Stimulated activated CD4-positive, alpha-beta T cell treated with anti-CD3 and anti-CD28 coated beads, Interleukin-2, amount 100 ng/mL, for 4 hours (primary cell): ENCODE results near the gene CYB561A3.
"Not testable (repeated sequence)": the region's sequence is repeated elsewhere in the genome, so short reads cannot be mapped to it uniquely, and the experiment has no call there.

Experiments used
- DNase-seq: peaks from one replicate; pipeline ENCODE4 v3.0.0-alpha.2; 2020; ENCODE audit warnings: low read depth

CYB561A3 gene, protein sequence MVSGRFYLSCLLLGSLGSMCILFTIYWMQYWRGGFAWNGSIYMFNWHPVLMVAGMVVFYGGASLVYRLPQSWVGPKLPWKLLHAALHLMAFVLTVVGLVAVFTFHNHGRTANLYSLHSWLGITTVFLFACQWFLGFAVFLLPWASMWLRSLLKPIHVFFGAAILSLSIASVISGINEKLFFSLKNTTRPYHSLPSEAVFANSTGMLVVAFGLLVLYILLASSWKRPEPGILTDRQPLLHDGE

DNA sequence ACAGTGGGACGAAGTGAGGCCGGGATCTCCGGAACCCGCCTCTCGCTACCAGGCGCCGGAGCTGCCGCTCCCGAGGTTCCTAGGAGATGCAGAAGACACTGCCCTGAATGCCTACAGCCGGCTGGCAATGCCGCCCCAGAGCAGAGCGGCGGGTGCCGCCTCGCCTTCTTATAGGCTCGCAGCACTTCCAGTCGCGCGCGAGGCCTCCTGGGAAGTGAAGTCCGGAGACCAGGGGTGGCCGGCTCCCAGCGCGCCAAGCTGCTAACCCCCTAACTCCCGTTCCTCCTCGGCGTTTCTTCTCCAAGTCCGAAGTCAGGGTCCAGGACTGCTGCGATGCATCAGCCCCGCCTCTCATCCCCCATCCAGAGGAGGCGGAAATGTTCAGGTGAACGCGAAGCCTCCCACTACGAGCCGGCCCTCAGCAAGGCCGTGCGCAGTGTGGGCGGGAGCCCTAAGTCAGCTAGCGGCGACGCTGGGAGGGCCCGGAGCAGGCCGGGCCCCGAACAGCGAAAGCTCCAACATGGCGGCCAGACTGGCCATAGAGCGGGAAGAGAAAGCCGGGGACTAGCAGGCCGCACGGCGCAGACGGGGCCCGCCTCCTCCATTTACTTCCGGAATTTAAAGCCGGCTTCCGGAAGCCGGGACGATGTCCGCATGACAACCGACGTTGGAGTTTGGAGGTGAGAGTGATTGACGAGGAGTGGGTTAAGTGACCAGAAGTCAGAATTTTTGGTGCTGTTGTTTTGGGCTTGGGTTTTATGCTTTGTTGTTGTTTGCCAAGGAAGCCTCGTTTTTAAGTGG, at the start of gene CYB561A3, which contains the start of gene TMEM138:
Gene CYB561A3, minus strand, starts transcription at position 142 of the 801 bp plus-strand sequence. CDS start 5,169 bp downstream, outside the sequence.
Gene TMEM138, plus strand, starts transcription at position 634 of the 801 bp plus-strand sequence. CDS start 2,017 bp downstream, outside the sequence.
- DNase-seq = peak; percentile 79

DNA sequence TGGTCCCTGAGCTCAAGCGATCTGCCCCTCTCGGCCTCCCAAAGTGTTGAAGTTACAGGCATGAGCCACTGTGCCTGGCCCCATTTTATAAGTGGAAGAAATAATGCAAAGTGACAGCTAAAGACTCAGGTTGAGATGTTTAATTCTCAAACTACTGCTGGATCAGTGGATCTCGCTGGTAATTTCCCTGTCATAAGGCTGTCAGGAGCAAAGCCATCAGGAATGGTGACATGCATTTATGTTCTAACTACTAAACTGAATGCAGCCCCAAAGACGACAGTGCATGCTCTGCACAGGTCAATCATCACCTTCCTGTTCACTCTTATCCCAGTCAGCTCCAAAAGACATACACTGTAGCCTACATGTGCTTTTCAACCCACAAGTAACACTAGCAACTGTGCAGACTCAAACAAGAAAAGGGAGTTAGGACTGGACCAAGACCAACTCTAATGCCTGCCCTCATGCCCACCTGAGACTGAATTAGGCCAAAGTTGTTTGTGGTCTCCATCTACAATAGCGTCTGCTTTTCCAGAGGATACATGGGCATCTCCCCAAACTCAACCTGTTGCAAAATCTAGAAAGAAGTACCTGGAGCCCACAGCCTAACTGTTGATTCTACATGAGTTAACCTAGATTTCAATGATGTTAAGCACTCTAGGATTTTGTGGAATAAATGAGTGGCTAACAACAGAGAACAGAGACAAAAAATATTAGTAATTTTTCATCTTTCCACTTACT, 45.5 kb upstream of the CYB561A3 start:
- no peak for DNase-seq

DNA sequence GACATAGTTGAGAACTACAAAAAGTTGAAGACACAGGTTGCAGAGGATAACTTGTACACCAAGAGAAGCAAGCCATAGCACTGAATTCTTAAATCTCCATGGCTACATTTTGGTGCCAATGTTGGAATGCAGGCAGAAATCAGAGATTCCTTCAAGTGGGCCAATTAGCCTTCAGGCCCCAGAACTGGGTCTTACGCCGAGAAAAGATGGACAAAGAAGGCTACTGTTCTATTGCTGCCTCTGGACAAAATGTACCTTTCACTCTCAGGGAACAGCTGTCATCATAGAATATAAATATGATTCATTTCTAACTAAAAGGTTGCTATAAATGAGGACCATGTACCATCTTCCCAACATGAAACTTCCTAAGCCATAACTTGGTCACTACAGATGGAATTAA, 44.4 kb upstream of the CYB561A3 start:
- no peak for DNase-seq

DNA sequence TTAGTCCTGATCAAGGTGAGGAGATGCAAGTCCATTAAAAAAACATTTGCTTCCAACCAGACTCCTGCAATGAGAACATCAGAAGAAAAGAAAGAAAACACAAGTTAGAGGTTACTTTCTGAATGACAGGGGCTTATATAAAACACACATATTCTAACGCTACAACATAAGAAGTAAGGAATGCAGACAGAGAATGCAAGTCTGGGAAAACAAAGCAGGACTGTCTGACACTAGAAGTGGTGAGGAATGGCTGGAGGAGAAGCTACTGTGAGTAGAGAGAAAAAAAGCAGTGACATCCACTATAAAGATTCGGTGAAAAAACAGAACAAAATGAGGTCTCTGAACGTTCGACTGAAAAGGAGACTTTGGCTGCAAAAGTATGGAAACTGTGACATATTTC, 43.0 kb upstream of the CYB561A3 start:
- no peak for DNase-seq

DNA sequence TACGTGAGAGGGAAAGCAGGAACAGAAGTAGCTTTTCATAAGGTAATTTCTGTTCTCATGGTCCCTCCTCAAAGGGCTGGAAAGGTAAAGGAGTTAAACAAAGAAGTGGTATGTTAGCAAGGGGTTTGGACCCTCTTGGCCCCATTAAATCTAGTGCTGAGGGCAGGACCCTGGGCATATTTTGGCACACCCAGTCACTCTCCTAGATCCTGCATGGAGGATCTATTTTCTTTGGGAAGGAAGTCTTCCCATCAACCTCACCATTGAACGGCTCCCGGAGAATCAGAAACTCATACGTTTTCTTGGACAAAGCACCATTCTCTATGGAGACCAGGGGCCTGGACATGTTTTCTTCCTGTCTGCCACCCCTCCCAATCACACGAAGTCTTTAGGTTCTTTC, 42.4 kb upstream of the CYB561A3 start:
- no peak for DNase-seq

DNA sequence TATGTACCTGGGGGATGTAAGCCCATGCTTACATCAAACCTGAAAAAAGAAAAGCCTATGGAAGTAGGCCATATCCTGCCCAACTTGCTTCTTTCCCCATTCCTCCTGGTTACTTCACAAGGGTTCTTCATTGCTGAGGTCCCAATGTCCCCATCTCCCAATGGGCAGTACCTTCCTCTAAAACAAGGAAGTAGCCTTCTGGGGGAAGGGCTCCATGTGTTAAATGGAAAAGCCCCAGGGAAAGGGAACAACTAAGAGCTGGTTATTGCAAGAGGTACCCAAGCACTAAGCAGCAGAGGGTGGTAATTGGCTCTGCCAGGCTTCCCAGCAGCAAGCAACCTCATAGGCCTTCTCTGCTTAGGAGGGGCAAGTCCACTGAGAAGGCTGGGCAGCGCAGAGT, 42.0 kb upstream of the CYB561A3 start:
- DNase-seq = no peak

DNA sequence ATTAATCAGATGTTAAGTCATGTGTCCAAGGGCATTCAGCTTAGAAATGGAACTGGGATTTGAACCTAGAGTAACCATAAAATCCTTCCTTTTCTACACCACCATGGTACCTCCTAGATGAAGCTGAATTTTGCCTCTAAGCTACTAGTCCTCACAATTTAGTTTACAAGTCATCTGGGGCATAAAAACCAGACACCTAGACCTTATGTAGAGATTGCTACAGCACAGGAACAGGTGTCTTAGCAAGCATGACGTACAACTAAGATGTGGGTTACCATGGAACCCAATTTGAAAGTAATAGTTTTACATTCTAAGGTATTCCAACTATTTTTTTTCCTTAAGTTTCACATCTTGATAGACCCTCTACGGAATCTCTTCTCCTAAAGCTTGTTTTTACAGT, 39.9 kb upstream of the CYB561A3 start:
- no peak for DNase-seq

DNA sequence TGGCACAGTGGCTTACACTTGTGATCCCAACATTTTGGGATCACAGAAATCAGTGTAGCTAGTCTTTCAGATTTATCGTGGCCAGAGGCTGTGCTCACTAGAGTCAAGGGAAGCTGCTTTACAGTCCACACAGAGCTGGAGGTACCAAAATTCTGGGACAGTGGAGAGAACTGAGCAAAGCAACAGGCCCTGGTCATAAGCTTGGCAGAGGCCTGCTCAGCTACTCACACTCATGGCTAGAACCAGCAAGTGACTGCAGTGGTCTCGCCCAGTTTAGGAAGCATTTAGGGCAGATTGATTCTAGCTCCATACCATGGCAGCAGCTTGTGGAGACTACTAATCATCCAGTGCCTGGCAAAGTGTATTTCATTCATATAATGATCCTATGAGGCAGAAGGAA, 39.5 kb upstream of the CYB561A3 start:
- no peak for DNase-seq

DNA sequence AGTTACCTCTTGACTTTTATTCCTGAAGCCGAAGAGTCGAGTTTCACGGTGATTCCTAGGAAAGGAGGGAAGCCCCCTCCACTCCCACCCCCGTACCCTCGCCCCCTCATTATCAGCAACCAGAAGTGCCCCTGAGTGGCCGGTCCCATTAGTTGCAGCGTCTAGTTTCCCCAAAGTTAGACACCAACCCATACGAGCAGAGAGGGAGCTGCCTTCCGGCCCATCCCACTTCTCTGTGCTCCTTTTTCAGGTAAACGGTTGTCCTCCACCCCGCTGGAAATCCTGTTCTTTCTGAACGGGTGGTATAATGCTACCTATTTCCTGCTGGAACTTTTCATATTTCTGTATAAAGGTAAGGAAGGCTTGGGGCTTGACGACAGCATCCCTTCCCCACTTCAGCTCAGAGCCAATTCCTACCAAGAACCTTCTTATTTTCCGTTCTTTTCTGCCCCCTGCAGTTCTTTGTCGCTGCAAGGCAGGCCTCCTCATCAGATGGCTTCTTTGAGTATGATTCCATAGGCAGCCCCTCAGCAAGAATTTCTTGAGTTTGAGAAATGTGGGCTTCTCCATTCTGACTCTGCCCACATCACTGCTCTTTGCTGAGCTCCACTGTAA, 31.4 kb upstream of the CYB561A3 start:
- DNase-seq = no peak

DNA sequence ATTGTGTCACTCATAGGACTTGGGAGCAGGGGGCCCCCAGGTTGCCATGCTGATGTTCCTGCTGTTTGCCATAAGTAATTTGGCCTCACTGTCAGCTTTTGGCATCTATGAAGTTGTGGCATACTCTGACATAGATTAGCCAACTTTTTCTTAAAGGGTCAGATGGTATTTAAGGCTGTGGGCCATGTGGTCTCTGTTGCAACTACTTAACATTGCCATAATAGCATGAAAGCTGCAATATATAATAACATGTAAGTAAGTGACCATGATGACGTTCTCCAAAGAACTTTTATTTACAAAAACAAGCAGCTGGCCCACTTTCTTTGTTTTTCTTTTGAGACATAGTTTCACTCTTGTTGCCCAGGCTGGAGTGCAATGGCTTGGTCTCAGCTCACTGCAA, 28.5 kb upstream of the CYB561A3 start:
- DNase-seq = no peak

DNA sequence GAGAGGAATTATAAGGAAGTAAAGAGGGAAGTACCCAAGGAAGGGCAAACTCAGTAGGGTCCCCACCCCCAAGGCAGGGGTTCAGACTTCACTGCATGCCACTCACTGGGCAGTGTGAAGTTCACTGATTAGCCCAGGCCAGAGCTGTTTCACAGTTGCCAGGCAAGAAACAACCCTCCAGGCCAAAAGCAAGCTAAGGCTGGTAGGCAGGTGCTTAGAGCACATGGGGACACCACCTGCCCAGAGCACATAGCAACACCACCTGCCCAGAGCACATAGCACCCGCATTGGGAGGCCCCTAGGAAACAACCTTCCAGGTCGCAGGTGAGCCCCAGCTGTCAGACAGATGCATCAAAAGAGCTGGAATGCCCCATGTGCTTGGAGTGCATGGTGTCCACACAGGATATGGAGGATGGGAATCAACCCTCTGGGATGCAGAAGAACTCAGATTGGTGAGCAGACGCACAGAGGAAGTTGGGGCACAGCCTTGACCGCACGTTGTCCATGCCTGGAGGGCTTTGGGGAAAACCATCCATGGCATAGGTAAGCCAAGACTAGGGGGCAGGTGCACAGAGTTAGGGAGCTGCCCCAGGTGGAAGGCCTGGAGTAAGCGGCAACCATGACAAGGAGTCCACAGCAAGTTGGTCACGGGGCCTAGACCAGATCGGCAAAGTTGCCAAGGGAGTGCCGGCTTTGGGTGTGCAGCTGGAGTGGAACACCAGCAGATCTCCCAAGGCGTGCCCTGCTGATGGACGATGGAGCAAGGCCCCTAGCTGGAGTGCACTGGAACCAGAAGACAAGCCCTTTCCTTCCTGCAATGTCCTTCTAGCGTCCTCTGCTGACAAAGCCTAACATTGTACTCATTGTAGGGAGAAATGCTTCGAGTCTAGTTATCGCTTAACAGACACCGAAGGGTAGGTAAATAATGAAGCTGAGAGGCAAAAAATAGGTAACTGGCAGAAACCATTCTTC, 22.9 kb upstream of the CYB561A3 start:
- DNase-seq = no peak

DNA sequence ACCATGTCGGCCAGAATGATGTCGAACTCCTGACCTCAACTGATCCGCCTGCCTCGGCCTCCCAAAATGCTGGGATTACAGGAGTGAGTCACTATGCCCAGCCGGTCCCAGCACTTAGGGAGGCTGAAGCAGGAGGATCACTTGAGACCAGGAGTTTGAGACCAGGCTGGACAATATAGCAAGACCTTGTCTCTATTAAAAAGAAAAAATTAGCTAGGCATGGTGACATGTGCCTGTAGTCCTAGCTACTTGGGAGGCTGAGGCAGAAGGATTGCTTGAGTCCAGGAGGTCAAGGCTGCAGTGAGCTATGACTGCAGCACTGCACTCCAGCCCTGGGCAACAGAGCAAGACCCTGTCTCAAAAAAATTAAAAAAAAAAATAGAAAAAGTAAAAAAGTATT, 22.2 kb upstream of the CYB561A3 start:
- DNase-seq = not testable (repeated sequence)

DNA sequence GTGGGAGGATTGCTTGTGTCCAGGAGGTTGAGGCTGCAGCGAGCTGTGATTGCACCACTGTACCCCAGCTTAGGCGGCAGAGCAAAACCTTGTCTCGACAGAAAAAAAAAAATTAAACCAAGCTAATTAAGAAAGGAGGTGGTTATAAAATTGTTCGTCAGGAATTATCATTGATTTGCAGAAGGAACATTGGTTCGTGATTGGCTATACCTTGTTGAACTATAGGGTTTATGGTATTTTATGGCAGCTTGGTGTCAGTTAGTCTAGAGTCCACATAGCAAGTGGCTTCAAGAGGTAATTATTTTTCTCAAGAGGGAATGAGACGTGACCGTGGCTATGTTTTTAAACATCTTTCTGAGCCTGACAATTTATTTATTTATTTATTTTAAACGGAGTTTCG, 19.2 kb upstream of the CYB561A3 start:
- DNase-seq = no peak

DNA sequence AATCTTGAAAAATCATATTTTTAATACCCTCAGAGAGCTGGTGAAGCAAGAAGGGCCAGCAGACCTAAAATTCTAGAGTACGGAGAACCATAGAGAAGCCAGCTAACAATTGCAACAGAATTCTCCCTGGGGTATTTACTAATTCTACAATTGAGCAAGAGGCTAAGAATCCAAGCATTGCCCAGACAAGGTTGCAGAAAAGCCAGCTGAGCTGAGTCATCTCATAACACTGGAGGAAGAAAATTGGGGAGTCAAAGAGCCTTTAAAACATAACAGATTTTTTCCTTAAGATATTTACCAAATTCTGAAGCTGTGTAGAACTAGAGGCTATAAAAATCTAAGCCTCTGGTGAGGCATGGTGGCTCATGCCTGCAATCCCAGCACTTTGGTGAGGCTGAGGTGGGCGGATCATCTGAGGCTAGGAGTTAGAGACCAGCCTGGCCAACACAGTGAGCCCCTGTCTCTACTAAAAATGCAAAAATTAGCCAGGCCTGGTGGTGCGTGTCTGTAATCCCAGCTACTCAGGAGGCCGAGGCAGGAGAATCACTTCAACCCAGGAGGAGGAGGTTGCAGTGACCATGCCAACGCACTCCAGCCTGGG, 17.1 kb upstream of the CYB561A3 start:
- DNase-seq = no peak

DNA sequence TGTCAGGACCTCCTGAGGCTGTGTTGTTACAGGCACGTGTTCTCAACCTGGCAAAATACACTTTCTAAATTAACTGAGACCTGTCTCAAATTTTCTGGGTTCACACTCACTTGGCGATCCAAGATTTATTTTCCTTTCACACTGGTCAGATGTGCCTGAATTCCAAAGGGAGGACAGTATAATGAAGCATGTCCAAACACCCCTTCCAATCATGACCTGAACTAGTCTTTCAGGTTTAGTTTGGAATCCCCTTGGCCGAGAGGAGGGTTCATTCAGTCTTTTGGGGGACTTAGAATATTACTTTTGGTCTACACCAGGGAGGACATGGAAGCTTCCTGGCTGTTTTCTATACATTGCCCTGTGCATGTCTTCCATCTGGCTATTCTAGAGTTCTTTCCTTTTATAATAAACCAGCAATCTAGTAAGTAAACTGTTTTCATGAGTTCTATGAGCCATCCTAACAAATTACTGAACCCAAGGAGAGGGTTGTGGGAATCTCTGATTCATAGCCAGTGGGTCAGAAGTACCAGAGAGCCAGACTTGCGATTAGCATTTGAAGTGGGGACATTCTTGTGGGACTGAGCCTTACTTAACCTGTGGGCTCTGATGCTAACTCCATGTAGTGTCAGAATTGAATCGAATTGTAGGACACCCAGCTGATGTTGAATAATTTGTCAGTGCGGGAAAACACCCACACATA, 15.9 kb upstream of the CYB561A3 start:
- DNase-seq = no peak

DNA sequence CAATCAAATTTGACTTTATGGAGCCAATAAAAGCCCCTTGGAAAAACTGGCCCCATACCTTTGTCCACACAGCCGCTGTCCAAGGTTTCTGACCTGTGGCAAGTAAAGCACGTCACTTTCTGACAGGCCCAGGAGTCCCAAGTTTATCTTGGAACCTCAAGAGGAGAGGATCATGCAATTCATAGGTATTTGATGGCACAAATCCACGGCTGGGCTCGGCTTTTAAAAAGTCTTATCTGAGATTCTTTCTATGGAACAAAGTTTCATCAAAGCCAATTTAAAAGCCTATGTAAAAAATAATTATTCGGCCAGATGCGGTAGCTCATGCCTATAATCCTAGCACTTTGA, 14.1 kb upstream of the CYB561A3 start:
- no peak for DNase-seq

DNA sequence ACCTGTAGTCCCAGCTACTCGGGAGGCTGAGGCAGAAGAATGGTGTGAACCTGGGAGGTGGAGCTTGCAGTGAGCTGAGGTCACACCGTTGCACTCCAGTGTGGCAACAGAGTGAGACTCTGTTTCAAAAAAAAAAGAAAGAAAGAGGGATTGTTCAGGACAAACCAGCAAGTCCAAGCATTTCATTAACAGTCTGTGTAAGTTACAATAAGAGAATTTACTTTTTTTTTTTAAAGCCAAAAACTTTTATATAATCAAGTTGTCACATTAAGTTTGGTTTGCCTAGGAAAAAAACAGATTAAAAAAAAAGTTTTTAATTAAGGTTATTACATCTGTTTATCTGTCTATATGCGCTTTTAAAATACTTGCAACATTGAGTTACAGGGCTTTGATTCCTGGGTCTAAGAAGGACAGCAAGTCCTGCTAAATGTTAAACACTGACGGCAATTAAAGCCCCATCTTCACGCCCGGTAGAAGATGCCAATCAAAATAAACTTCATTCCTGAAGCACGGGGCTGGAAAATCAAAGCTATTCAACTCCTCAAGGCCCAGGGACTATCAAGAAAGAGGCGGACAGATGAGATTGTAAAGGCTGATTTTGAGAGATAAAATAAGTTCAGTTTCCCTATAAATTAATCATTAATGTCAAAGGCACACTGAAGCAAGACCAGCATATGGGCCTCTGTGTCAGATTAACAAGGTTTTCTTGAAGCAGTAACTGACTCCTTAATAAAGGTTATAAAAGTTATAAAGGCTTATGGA, 11.2 kb upstream of the CYB561A3 start:
- DNase-seq = no peak

DNA sequence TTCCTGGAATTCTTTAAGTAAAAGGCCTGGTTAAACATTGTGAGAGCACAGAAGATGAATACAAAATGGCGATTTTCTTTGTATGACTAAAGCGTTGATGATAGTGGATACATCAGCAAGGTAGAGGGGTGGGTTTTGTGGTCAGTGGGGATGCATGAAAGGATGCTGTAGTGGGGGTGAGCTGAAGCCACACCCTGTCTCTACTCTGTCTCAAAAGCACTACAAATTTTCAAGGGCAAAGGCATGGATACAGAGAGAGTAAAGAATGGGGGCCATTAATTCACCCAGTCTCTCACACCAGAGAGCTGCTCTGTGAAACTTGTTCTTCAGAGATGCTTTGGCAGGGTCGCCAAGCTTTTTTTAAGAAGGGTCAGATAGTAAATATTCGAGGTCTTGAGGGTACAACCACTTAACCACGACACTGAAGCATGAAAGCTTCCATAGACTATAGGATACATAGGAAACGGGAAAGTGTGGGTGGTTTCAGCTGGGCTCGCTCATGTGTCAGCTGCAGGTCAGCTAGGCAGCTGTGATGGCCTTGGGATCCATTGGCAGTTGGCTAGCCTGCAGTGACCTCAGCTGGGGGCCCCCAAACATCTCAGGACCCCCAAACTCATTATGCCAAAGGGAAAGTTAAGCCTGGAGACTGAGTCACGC, 8.8 kb upstream of the CYB561A3 start:
- no peak for DNase-seq
